ENCODE measurements around the gene ZNF746. TPM values are rescaled to one million over a fixed set of nuclear protein-coding genes. Genes with fewer than 3 reads are reported as not detected.
A peak's percentile ranks its signal among the peaks of the same experiment; 100 is the strongest.

The ZNF746 gene
- total and polyA plus RNA-seq, 9 of the 15 experiments (the other 6 are each of a cell fraction or from before 2014, with no cell fraction given): 1.7 to 31.6 (median 13.3) TPM

- no peak for TF ChIP-seq PRPF4 (IDR thresholded peaks at IDR 0.05; ENCODE audit: insufficient read depth, low read depth, low read length, poor library complexity, severe bottlenecking)
- no peak for TF ChIP-seq ZNF717 (CRISPR knock-in tag; IDR thresholded peaks at IDR 0.05)
- TF ChIP-seq FOXM1 (IDR thresholded peaks at IDR 0.05; ENCODE audit: low read depth): no peak
- TF ChIP-seq FOXM1 (CRISPR knock-in tag; IDR thresholded peaks at IDR 0.05; ENCODE audit: low read depth): peak; percentile 67; the same call in 1 of the 2 replicates
- no peak for TF ChIP-seq RBM22 (IDR thresholded peaks at IDR 0.05; ENCODE audit: low read depth, low read length, poor library complexity, severe bottlenecking)
- no peak for TF ChIP-seq TRIM24 (IDR thresholded peaks at IDR 0.05)
- 0 out of 2 replicates have a peak, but pooled peaks have one; percentile 52 for TF ChIP-seq TFAP4 (CRISPR knock-in tag; IDR thresholded peaks at IDR 0.05; ENCODE audit: borderline replicate concordance)
- TF ChIP-seq ZBTB43 (CRISPR knock-in tag; IDR thresholded peaks at IDR 0.05): no peak
- TF ChIP-seq ESRRB (CRISPR knock-in tag; IDR thresholded peaks at IDR 0.05; ENCODE audit: borderline replicate concordance): no peak
- TF ChIP-seq ZMIZ1 (IDR thresholded peaks at IDR 0.05; ENCODE audit: low read depth in 2 of 2, low read length in 2 of 2): no peak
- no peak for TF ChIP-seq CREB3 (tag; conservative IDR thresholded peaks at IDR 0.05; ENCODE audit: low read depth)
- peak; percentile 67 for TF ChIP-seq ARID4B (CRISPR knock-in tag; IDR thresholded peaks at IDR 0.05)
- TF ChIP-seq ARID1B (IDR thresholded peaks at IDR 0.05): no peak
- no peak for TF ChIP-seq NR1H2 (CRISPR knock-in tag; IDR thresholded peaks at IDR 0.05)
Measured at GRCh38 chr7:149497467-149498261, at the start of gene ZNF746 (continued).

Data from K562 (cell line).